Thyroid gland (tissue), 4 donors: ENCODE measurements around the gene EFCAB6. TPM values are rescaled to one million over a fixed set of nuclear protein-coding genes. Genes with fewer than 3 reads are reported as not detected.

Source experiments
- DNase-seq, 2 donors: peaks; one replicate each; pipeline ENCODE4 v3.0.0-alpha.2; 2019
- H3K27ac ChIP-seq, 3 donors: fragments of 200-600 bp; sonication (generic); 1 replicate in 2 of 3; 2 replicates in 1 of 3; pipeline ENCODE4 v1.5.1; 2016 to 2019; ENCODE audit warnings: mild to moderate bottlenecking in 1 of 3, moderate library complexity in 1 of 3
- H3K27me3 ChIP-seq: fragments of 200-600 bp; sonication (generic); one replicate; pipeline ENCODE4 v1.5.1; 2019
- H3K36me3 ChIP-seq, 2 donors: fragments of 200-600 bp; sonication (generic); one replicate each; pipeline ENCODE4 v1.5.1; 2016 to 2019
- H3K4me1 ChIP-seq, 2 donors: fragments of 200-600 bp; sonication (generic); one replicate each; pipeline ENCODE4 v1.5.1; 2017 to 2019
- H3K4me3 ChIP-seq, 3 donors: fragments of 200-600 bp; sonication (generic); replicated peaks in 1 of 3; 1 replicate in 2 of 3; 2 replicates in 1 of 3; pipeline ENCODE4 v1.5.1; 2016; ENCODE audit warnings: mild to moderate bottlenecking in 1 of 3
- H3K9me3 ChIP-seq: fragments of 200-600 bp; sonication (generic); one replicate; pipeline ENCODE4 v1.5.1; 2017
- POLR2A ChIP-seq, 2 donors: fragments of 450-650 bp; IDR thresholded peaks; one replicate each; pipeline ENCODE4 v1.6.1; 2017; ENCODE audit warnings: antibody characterized with exemption in 2 of 2, mild to moderate bottlenecking in 2 of 2, moderate library complexity in 1 of 2
- WGBS, 2 donors: methylation state at CpG; one replicate each; pipeline ENCODE4 v1.1.5; 2017; 5-methylcytosine and 5-hydroxymethylcytosine counted together
- intact Hi-C: fragments of 100-400 bp; cut with DNase I; formaldehyde crosslinking; loops from one replicate; pipeline ENCODE4 v1.15.1; 2023
- total RNA-seq, 4 donors: library from RNA; depleted of rRNA; stranded (reverse); fragments of >200 nt; gene quantifications; one replicate each; pipeline ENCODE4 v1.2.3, GENCODE V29; 2016
- TF ChIP-seq, protein P1 (sequence below), 6 experiments: fragments of 200-600 bp in 3 of 6; fragments of 450-650 bp in 3 of 6; sonication (generic) in 3 of 6; IDR thresholded peaks; one replicate each; pipeline ENCODE4 v1.5.1; 2016 to 2019; ENCODE audit warnings: antibody characterized with exemption in 6 of 6, mild to moderate bottlenecking in 2 of 6, inconsistent platforms in 1 of 6, moderate library complexity in 1 of 6

Gene EFCAB6
- total RNA-seq, 4 donors from 2014 or later, result 10.9 to 26.1 (median 14.1) TPM

GRCh38 chr22:43506487-43506886 lies 305.6 kb downstream of the EFCAB6 start:
- intact Hi-C loops, result no loop called here
- 78 to 80% methylated on average over 8 to 12 of the region's 12 CpGs for WGBS, 2 donors
- TF ChIP-seq, protein P1, sequence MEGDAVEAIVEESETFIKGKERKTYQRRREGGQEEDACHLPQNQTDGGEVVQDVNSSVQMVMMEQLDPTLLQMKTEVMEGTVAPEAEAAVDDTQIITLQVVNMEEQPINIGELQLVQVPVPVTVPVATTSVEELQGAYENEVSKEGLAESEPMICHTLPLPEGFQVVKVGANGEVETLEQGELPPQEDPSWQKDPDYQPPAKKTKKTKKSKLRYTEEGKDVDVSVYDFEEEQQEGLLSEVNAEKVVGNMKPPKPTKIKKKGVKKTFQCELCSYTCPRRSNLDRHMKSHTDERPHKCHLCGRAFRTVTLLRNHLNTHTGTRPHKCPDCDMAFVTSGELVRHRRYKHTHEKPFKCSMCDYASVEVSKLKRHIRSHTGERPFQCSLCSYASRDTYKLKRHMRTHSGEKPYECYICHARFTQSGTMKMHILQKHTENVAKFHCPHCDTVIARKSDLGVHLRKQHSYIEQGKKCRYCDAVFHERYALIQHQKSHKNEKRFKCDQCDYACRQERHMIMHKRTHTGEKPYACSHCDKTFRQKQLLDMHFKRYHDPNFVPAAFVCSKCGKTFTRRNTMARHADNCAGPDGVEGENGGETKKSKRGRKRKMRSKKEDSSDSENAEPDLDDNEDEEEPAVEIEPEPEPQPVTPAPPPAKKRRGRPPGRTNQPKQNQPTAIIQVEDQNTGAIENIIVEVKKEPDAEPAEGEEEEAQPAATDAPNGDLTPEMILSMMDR (IDR thresholded peaks at IDR 0.05), result no peak
- no peak for TF ChIP-seq POLR2A (IDR thresholded peaks at IDR 0.05)
- H3K36me3 ChIP-seq, result no peaks in the 10 kb centered on the region
- H3K4me3 ChIP-seq, result no peak overlapping the region
- H3K27ac ChIP-seq, result no peak overlapping the region
- no peaks in the 10 kb centered on the region for H3K27me3 ChIP-seq
- no peak for DNase-seq
- H3K4me1 ChIP-seq, result no peaks in the 10 kb centered on the region
- no peaks in the 10 kb centered on the region for H3K9me3 ChIP-seq

DNA sequence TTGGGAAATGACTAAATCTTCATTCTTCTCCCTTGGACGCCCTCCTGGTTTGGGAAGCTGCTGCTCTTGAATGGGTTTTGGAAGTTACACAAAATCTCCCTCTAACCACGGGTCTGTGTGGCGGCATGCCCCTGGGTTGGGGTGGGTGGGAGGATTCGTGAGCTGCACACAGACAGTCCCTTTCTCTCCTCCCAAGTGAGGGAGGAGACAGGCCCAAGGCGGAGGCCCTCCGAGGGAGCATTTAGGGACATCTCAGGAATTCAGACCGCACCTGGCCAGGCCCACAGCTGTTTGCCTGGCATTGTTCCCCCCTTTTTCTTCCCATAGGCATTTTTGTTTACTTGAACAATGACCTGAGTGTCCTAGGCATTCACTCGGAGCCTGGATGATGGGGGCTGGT lies 306.2 kb downstream of the EFCAB6 start:
- Histone ChIP-seq H3K27ac (no peak overlapping the region), H3K27me3 (no peaks in the 10 kb centered on the region), H3K4me3 (no peak overlapping the region), H3K4me1 (no peaks in the 10 kb centered on the region), H3K9me3 (no peaks in the 10 kb centered on the region), H3K36me3 (no peaks in the 10 kb centered on the region)
- intact Hi-C loops, result no loop called here
- DNase-seq, result no peak
- no peak for TF ChIP-seq POLR2A (IDR thresholded peaks at IDR 0.05)
- TF ChIP-seq, protein P1 (IDR thresholded peaks at IDR 0.05), result no peak
- WGBS, 2 donors, result 68 to 77% methylated on average over 7 to 8 of the region's 8 CpGs

DNA sequence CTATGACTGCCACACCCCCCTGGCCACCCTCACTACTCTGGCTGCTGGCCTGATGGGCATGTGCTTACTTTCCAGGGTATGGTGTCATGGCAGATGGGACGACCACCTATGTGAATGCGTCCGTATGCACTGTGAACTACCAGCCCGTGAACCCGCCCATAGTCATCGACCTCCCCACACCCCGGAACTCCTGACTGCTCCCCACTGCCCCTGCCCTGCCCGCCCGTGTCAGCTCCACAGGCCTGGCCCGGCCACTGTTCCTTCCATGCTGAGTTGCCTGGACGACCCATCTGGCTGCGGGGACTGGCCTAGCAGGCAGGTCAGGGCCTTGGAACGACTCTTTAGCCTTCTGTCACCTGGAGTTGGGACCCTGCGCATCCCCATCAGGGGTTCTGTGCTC lies 306.7 kb downstream of the EFCAB6 start:
- 93 to 94% methylated on average over 14 of the region's 14 CpGs for WGBS, 2 donors
- Histone ChIP-seq H3K27me3 (no peaks in the 10 kb centered on the region), H3K27ac (no peak overlapping the region), H3K9me3 (no peaks in the 10 kb centered on the region), H3K4me1 (no peaks in the 10 kb centered on the region), H3K4me3 (no peak overlapping the region), H3K36me3 (no peaks in the 10 kb centered on the region)
- intact Hi-C loops, result no loop called here
- DNase-seq, result no peak
- TF ChIP-seq POLR2A (IDR thresholded peaks at IDR 0.05), result no peak
- TF ChIP-seq, protein P1 (IDR thresholded peaks at IDR 0.05), result no peak

DNA sequence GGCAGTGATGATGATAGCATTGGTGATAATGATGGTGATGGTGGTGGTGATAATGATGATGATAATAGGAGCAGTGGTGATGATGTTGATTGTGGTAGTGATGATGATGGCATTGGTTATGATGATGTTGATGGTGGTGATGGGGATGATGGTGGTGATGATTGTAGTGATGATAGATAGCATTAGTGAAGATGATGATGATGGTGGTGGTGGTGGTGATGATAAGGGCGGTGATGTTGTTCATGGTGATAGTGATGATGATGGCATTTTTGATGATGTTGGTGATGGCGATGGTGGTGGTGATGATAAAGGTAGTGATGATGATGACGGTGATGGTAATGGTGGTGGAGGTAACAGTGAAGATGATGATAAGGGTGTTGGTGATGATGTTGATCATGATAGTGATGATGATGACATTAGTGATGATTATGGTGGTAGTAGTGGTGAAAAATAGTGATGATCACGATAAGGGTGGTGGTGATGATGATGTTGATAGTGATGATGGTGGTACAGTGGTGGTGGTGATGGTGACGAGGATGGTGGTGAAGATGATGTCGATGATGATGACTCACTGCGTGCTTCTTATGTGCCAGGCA lies 307.3 kb downstream of the EFCAB6 start:
- Histone ChIP-seq H3K27me3 (no peaks in the 10 kb centered on the region), H3K9me3 (no peaks in the 10 kb centered on the region), H3K27ac (no peak overlapping the region), H3K4me3 (no peak overlapping the region), H3K36me3 (no peaks in the 10 kb centered on the region), H3K4me1 (no peaks in the 10 kb centered on the region)
- no peak for TF ChIP-seq POLR2A (IDR thresholded peaks at IDR 0.05)
- TF ChIP-seq, protein P1 (IDR thresholded peaks at IDR 0.05), result no peak
- intact Hi-C loops, result no loop called here
- WGBS, 2 donors, result 92 to 93% methylated on average over 7 of the region's 7 CpGs
- no peak for DNase-seq

- H3K4me1 ChIP-seq, result no peaks in the 10 kb centered on the region
- no peaks in the 10 kb centered on the region for H3K27me3 ChIP-seq
- H3K27ac ChIP-seq, result no peak overlapping the region
- no peak overlapping the region for H3K4me3 ChIP-seq
- DNase-seq, result no peak
- WGBS, 2 donors, result 97 to 98% methylated on average over 3 of the region's 3 CpGs
- intact Hi-C loops, result no loop called here
- H3K9me3 ChIP-seq, result no peaks in the 10 kb centered on the region
- no peaks in the 10 kb centered on the region for H3K36me3 ChIP-seq
- TF ChIP-seq, protein P1 (IDR thresholded peaks at IDR 0.05), result no peak
- TF ChIP-seq POLR2A (IDR thresholded peaks at IDR 0.05), result no peak
Measured at GRCh38 chr22:43504068-43504467, 308.0 kb downstream of the EFCAB6 start.
